Tibial artery (tissue), 4 donors: ENCODE results near the gene XPO5.
"Not testable (repeated sequence)": the region's sequence is repeated elsewhere in the genome, so short reads cannot be mapped to it uniquely, and the experiment has no call there.

Source experiments
- DNase-seq, 2 donors: peaks; one replicate each; pipeline ENCODE4 v3.0.0-alpha.2; 2019
- H3K27ac ChIP-seq, 2 donors: fragments of 200-600 bp; sonication (generic) in 1 of 2; 1 replicate in 1 of 2; 2 replicates in 1 of 2; pipeline ENCODE4 v1.5.1; 2018 to 2019; ENCODE audit warnings: mild to moderate bottlenecking in 1 of 2
- H3K27me3 ChIP-seq, 2 donors: fragments of 200-600 bp; sonication (generic) in 1 of 2; one replicate each; pipeline versions ENCODE4 v1.5.1 to v1.6.0; 2016 to 2019
- H3K36me3 ChIP-seq, 3 donors: fragments of 200-600 bp; sonication (generic) in 2 of 3; one replicate each; pipeline ENCODE4 v1.5.1; 2016 to 2019; ENCODE audit warnings: mild to moderate bottlenecking in 2 of 3
- H3K4me1 ChIP-seq, 4 donors: fragments of 200-600 bp; sonication (generic) in 2 of 4; 1 replicate in 3 of 4; 2 replicates in 1 of 4; pipeline ENCODE4 v1.5.1; 2016 to 2019
- H3K4me3 ChIP-seq, 2 donors: fragments of 200-600 bp; sonication (generic) in 1 of 2; 1 replicate in 1 of 2; 2 replicates in 1 of 2; pipeline ENCODE4 v1.5.1; 2018 to 2019; ENCODE audit warnings: mild to moderate bottlenecking in 2 of 2
- H3K9me3 ChIP-seq, 3 donors: fragments of 200-600 bp; sonication (generic) in 1 of 3; one replicate each; pipeline ENCODE4 v1.5.1; 2016 to 2019
- CTCF ChIP-seq, 2 experiments: fragments of 200-600 bp in 1 of 2; fragments of 450-650 bp in 1 of 2; IDR thresholded peaks; one replicate each; pipeline ENCODE4 v1.5.1; 2017 to 2019; ENCODE audit warnings: antibody characterized with exemption in 2 of 2, mild to moderate bottlenecking in 1 of 2, moderate library complexity in 1 of 2
- intact Hi-C: fragments of 100-400 bp; cut with DNase I; formaldehyde crosslinking; loops from one replicate; pipeline ENCODE4 v1.15.0; 2023; ENCODE audit warnings: low total_unique reads

Gene XPO5

GRCh38 chr6:43600595-43600994 lies 24.8 kb upstream of the XPO5 start:
- DNase-seq, result no peak
- Histone ChIP-seq H3K9me3 (no peaks in the 10 kb centered on the region), H3K4me3 (no peak overlapping the region), H3K36me3 (peaks cover 34 to 76% (median 37%) of the 10 kb centered on the region in 3 donors), H3K27me3 (no peaks in the 10 kb centered on the region), H3K4me1 (no peaks in the 10 kb centered on the region), H3K27ac (no peak overlapping the region)
- TF ChIP-seq CTCF (IDR thresholded peaks at IDR 0.05), result no peak
- intact Hi-C loops, result no loop called here

GRCh38 chr6:43593938-43594337 lies 18.1 kb upstream of the XPO5 start:
- Histone ChIP-seq H3K4me1 (no peaks in the 10 kb centered on the region), H3K4me3 (no peak overlapping the region), H3K36me3 (peaks cover 12 to 44% (median 14%) of the 10 kb centered on the region in 3 donors), H3K9me3 (no peaks in the 10 kb centered on the region), H3K27me3 (no peaks in the 10 kb centered on the region), H3K27ac (no peak overlapping the region)
- TF ChIP-seq CTCF (IDR thresholded peaks at IDR 0.05), result no peak
- no peak for DNase-seq
- intact Hi-C loops, result no loop called here

DNA sequence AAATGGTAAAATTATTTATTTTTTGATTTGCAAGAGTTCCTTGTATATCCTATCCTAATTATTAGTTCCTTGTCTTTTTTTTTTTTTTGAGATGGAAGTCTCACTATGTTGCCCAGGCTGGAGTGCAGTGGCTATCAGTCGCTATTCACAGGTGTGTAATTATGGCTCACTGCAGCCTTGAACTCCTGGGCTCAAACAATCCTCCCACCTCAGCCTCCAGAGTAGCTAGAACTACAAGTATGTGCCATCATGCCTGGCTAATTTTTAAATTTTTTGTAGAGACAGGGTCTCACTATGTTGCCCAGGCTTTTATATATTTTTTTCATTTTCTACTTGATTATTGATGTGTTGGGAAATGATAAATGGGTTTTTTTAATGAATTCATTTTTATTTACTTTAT lies 13.7 kb upstream of the XPO5 start:
- intact Hi-C loops, H3K27me3 ChIP-seq, DNase-seq, H3K27ac ChIP-seq, H3K9me3 ChIP-seq, H3K4me3 ChIP-seq, H3K4me1 ChIP-seq: not testable (repeated sequence)
- peaks cover 19 to 71% (median 39%) of the 10 kb centered on the region in 3 donors for H3K36me3 ChIP-seq

DNA sequence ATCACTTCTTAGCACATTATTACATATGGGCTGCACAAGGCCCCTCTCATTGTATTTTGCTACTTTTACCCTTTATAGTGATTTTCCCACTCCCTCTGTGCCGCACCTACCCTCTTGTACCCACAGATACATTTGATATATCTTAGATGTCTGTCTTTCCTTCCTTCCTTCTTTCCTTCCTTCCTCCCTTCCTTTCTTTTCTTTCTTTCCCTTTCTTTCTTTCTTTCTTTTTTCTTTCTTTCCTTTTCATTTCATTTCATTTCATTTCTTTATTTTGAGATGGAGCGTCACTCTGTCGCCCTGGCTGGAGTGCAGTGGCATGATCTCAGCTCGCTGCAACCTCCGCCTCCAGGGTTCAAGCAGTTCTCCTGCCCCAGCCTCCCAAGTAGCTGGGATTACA lies 12.4 kb upstream of the XPO5 start:
- TF ChIP-seq CTCF (IDR thresholded peaks at IDR 0.05), result no peak
- intact Hi-C loops, result no loop called here
- Histone ChIP-seq H3K27ac (no peak overlapping the region), H3K4me3 (no peak overlapping the region), H3K4me1 (no peaks in the 10 kb centered on the region), H3K9me3 (no peaks in the 10 kb centered on the region), H3K27me3 (no peaks in the 10 kb centered on the region), H3K36me3 (peaks cover 29 to 85% (median 46%) of the 10 kb centered on the region in 3 donors)
- no peak for DNase-seq

- H3K4me3 ChIP-seq, result no peak overlapping the region
- intact Hi-C loops, result no loop called here
- H3K9me3 ChIP-seq, result no peaks in the 10 kb centered on the region
- no peak for DNase-seq
- no peaks in the 10 kb centered on the region for H3K4me1 ChIP-seq
- TF ChIP-seq CTCF (IDR thresholded peaks at IDR 0.05), result no peak
- H3K27ac ChIP-seq, result no peak overlapping the region
- peaks cover 25 to 78% (median 46%) of the 10 kb centered on the region in 3 donors for H3K36me3 ChIP-seq
- no peaks in the 10 kb centered on the region for H3K27me3 ChIP-seq
Measured at GRCh38 chr6:43584892-43585570, 9.2 kb upstream of the XPO5 start.

GRCh38 chr6:43582911-43583310 lies 7.1 kb upstream of the XPO5 start:
- Histone ChIP-seq H3K9me3 (no peaks in the 10 kb centered on the region), H3K36me3 (peaks cover 24 to 58% (median 40%) of the 10 kb centered on the region in 3 donors), H3K4me1 (peaks cover 0 to 3% (median 0%) of the 10 kb centered on the region in 4 donors), H3K27ac (no peak overlapping the region), H3K4me3 (no peak overlapping the region), H3K27me3 (no peaks in the 10 kb centered on the region)
- TF ChIP-seq CTCF (IDR thresholded peaks at IDR 0.05), result no peak
- no peak for DNase-seq
- intact Hi-C loops, result no loop called here
